Measurements from ENCODE around the gene SARM1.

GRCh38 chr17:28397275-28397674 lies 25.8 kb downstream of the SARM1 start:
- TF ChIP-seq POLR2A (IDR thresholded peaks at IDR 0.05) (no peak), CTCF (IDR thresholded peaks at IDR 0.05) (no peak)
